Measurements from ENCODE around the gene AXIN1.
"Not testable (repeated sequence)": the region's sequence is repeated elsewhere in the genome, so short reads cannot be mapped to it uniquely, and the experiment has no call there.

The AXIN1 gene

GRCh38 chr16:352547-353403 is at the start of gene AXIN1:
Gene AXIN1 (minus strand): TSS chr16:352723. CDS start chr16:347025, 5,698 bp downstream.
- peak; percentile 100 for DNase-seq

- peak; percentile 82 to 97 for DNase-seq
Observed at GRCh38 chr16:401468-402348, 49.2 kb upstream of the AXIN1 start, which contains the start of gene DECR2. Gene DECR2 (plus strand): TSS chr16:401885. CDS start chr16:401964, 79 bp downstream.

GRCh38 chr16:400061-400591 is 47.6 kb upstream of the AXIN1 start:
- DNase-seq, result no peak

- no peak for DNase-seq
Observed at GRCh38 chr16:399340-400019, 47.0 kb upstream of the AXIN1 start.

GRCh38 chr16:398561-399339 is 46.2 kb upstream of the AXIN1 start:
- DNase-seq, result no peak

- DNase-seq, result no peak
Observed at GRCh38 chr16:397736-398332, 45.3 kb upstream of the AXIN1 start.

GRCh38 chr16:397135-397661 is 44.7 kb upstream of the AXIN1 start, which contains the start of gene NME4:
Gene NME4 (plus strand): TSS chr16:397199. CDS start chr16:397223, 24 bp downstream.
- no peak for DNase-seq

GRCh38 chr16:396605-397004 is 44.1 kb upstream of the AXIN1 start:
- no peak for DNase-seq

- no peak for DNase-seq
Observed at GRCh38 chr16:396199-396598, 43.7 kb upstream of the AXIN1 start.

GRCh38 chr16:392450-393030 is 40.0 kb upstream of the AXIN1 start:
- no peak for DNase-seq

GRCh38 chr16:391885-392335 is 39.4 kb upstream of the AXIN1 start:
- peak; percentile 36 to 69 for DNase-seq

GRCh38 chr16:389352-389751 is 36.8 kb upstream of the AXIN1 start:
- no peak for DNase-seq

GRCh38 chr16:387761-388666 is 35.5 kb upstream of the AXIN1 start:
- DNase-seq, result not testable (repeated sequence)

- DNase-seq, result no peak
Observed at GRCh38 chr16:386641-387156, 34.2 kb upstream of the AXIN1 start.

- DNase-seq, result peak in 1 of 2 experiments; percentile 32
Observed at GRCh38 chr16:383326-384051, 31.0 kb upstream of the AXIN1 start.

- DNase-seq, result peak in 1 of 2 experiments; percentile 82
Observed at GRCh38 chr16:381789-382717, 29.5 kb upstream of the AXIN1 start, which contains the start of gene PGAP6. Gene PGAP6 (minus strand): TSS chr16:381978. CDS start chr16:381821, 157 bp downstream.
